ENCODE results near the gene NFIA. TPM values are rescaled to one million over a fixed set of nuclear protein-coding genes. Genes with fewer than 3 reads are reported as not detected.

Gene NFIA
- total and polyA plus RNA-seq, 9 of the 15 experiments (the other 6 are each of a cell fraction or from before 2014, with no cell fraction given): 5.3 to 24.9 (median 9.8) TPM

DNA sequence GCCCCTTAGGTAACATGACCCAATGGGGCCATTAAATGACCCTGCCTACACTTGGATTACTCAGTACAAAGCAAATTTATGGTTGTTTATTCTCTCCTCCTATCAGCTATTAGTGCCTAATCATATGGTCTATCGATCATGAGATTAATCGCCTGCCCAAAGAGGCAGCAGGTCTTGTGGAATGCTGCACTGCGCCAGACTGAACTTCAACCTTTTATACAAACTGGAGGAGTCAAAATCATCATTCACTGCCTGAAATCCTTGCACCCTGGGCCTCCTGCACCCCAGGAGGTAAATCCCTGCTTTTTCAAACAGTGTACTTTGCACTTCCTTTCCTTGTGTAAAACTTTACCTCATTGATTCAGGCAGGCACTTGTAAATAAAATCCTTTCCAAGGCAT is 69.7 kb downstream of the NFIA start:
- TF ChIP-seq KAT7 (CRISPR knock-in tag; IDR thresholded peaks at IDR 0.05; ENCODE audit: borderline replicate concordance): no peak
- TF ChIP-seq BACH1 (tag; IDR thresholded peaks at IDR 0.05): no peak
- no peak for TF ChIP-seq CEBPB (tag; IDR thresholded peaks at IDR 0.05)
- no peak for TF ChIP-seq SUPT5H (IDR thresholded peaks at IDR 0.05)
- TF ChIP-seq, protein P1, sequence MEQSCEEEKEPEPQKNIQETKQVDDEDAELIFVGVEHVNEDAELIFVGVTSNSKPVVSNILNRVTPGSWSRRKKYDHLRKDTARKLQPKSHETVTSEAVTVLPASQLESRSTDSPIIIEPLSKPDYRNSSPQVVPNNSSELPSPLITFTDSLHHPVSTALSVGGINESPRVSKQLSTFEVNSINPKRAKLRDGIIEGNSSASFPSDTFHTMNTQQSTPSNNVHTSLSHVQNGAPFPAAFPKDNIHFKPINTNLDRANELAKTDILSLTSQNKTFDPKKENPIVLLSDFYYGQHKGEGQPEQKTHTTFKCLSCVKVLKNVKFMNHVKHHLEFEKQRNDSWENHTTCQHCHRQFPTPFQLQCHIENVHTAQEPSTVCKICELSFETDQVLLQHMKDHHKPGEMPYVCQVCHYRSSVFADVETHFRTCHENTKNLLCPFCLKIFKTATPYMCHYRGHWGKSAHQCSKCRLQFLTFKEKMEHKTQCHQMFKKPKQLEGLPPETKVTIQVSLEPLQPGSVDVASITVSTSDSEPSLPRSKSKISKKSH (CRISPR knock-in tag; IDR thresholded peaks at IDR 0.05): no peak
- TF ChIP-seq C11orf30 (IDR thresholded peaks at IDR 0.05; ENCODE audit: low read depth): no peak
- TF ChIP-seq MTA1 (IDR thresholded peaks at IDR 0.05; ENCODE audit: borderline replicate concordance): no peak
- no peak for TF ChIP-seq EP300 (IDR thresholded peaks at IDR 0.05; ENCODE audit: low read length)
- no peak for TF ChIP-seq ZNF41 (CRISPR knock-in tag; conservative IDR thresholded peaks at IDR 0.05)
- no peak for TF ChIP-seq MCM5 (IDR thresholded peaks at IDR 0.05; ENCODE audit: low read depth)
- TF ChIP-seq HEY1 (CRISPR knock-in tag; IDR thresholded peaks at IDR 0.05; ENCODE audit: borderline replicate concordance): no peak
- no peak for TF ChIP-seq HMG20B (CRISPR knock-in tag; IDR thresholded peaks at IDR 0.05)
- no peak for TF ChIP-seq KDM4B (IDR thresholded peaks at IDR 0.05; ENCODE audit: borderline replicate concordance in 2 of 2, low read depth in 1 of 2)
- H3K9me3 ChIP-seq (replicated peaks; ENCODE audit: control insufficient read depth, insufficient read depth, low read depth, low read length): no peaks in the 10 kb centered on the region
- POLR2A ChIA-PET: no interaction called here
- BruUV-seq (replicated peaks): no TSS peak
- peaks cover 6 to 15% of the 10 kb centered on the region in 2 experiments; a peak in 3 of 5 replicates for H3K4me1 ChIP-seq (replicated peaks in 1 of 2; ENCODE audit: control insufficient read depth in 2 of 2, insufficient read depth in 2 of 2, low read length in 2 of 2)
- ATAC-seq (no peak), FAIRE-seq (no peak), DNase-seq (ENCODE audit: extremely low read depth in 1 of 4, low spot score in 3 of 4) (no peak)
- no peaks in the 10 kb centered on the region for H4K20me1 ChIP-seq (replicated peaks; ENCODE audit: control insufficient read depth, insufficient read depth, low read length)
- H3K9ac ChIP-seq (ENCODE audit: insufficient read depth in 1 of 2, low read depth in 2 of 2, low read length in 2 of 2): no peak overlapping the region
- intact Hi-C loops (cut with micrococcal nuclease): no loop called here
- H3K27me3 ChIP-seq (ENCODE audit: control insufficient read depth in 2 of 2, insufficient read depth in 2 of 2, low read length in 2 of 2): no peaks in the 10 kb centered on the region
- H3K27ac ChIP-seq (ENCODE audit: extremely low read depth, low read depth, low read length): no peak overlapping the region
- in situ Hi-C loops (cut with MboI): no loop called here
- H3K4me2 ChIP-seq (ENCODE audit: insufficient read depth, low read length): no peak overlapping the region
- no peak overlapping the region for H2AFZ ChIP-seq (ENCODE audit: low read depth, low read length)
- H3K9me1 ChIP-seq (ENCODE audit: control insufficient read depth, insufficient read depth, low read length): no peaks in the 10 kb centered on the region
- H3K4me3 ChIP-seq: no peak overlapping the region
- H3K79me2 ChIP-seq (ENCODE audit: control insufficient read depth, insufficient read depth, low read length): peaks cover 79% of the 10 kb centered on the region
- CTCF ChIA-PET (ENCODE audit: low intra/inter-chr PET ratio): no interaction called here
- H3K36me3 ChIP-seq (ENCODE audit: control insufficient read depth, insufficient read depth, low read length): peaks cover 5% of the 10 kb centered on the region; the same call in 1 of the 3 replicates
- WGBS (ENCODE audit: insufficient coverage, low coverage, missing lambda C conversion rate): 98% methylated on average over 3 of the region's 3 CpGs
